GM21528 (cell line): Measurements from ENCODE around the gene POC1A.
"Not testable (repeated sequence)": the region's sequence is repeated elsewhere in the genome, so short reads cannot be mapped to it uniquely, and the experiment has no call there.

Experiments
- ATAC-seq: cut with Tn5 transposase; IDR thresholded peaks from one replicate; pipeline ENCODE4 v1.9.1; 2021; ENCODE audit warnings: mild to moderate bottlenecking, moderate library complexity; ENCODE audit not compliant: unreplicated experiment, low FRiP score

POC1A gene

GRCh38 chr3:52184690-52185089 is 30.5 kb upstream of the POC1A start:
- ATAC-seq, result no peak

GRCh38 chr3:52183786-52184445 is 29.7 kb upstream of the POC1A start:
- no peak for ATAC-seq

GRCh38 chr3:52182691-52183090 is 28.5 kb upstream of the POC1A start:
- ATAC-seq, result no peak

- ATAC-seq, result no peak
Measured at GRCh38 chr3:52182196-52182595, 28.0 kb upstream of the POC1A start.

- ATAC-seq, result no peak
Measured at GRCh38 chr3:52181543-52181942, 27.3 kb upstream of the POC1A start.

- ATAC-seq, result no peak
Measured at GRCh38 chr3:52178537-52178936, 24.3 kb upstream of the POC1A start.

- ATAC-seq, result not testable (repeated sequence)
Measured at GRCh38 chr3:52178126-52178525, 23.9 kb upstream of the POC1A start.

GRCh38 chr3:52177701-52178042 is 23.4 kb upstream of the POC1A start:
- ATAC-seq, result no peak

GRCh38 chr3:52176951-52177700 is 22.9 kb upstream of the POC1A start:
- ATAC-seq, result no peak

- no peak for ATAC-seq
Measured at GRCh38 chr3:52176180-52176752, 22.0 kb upstream of the POC1A start.

- ATAC-seq, result no peak
Measured at GRCh38 chr3:52175416-52176179, 21.4 kb upstream of the POC1A start.

GRCh38 chr3:52174896-52175295 is 20.7 kb upstream of the POC1A start:
- no peak for ATAC-seq

- no peak for ATAC-seq
Measured at GRCh38 chr3:52173101-52173500, 18.9 kb upstream of the POC1A start.

GRCh38 chr3:52172262-52172757 is 18.1 kb upstream of the POC1A start:
- ATAC-seq, result no peak

GRCh38 chr3:52171514-52172261 is 17.5 kb upstream of the POC1A start:
- no peak for ATAC-seq

GRCh38 chr3:52170217-52170616 is 16.0 kb upstream of the POC1A start:
- ATAC-seq, result not testable (repeated sequence)

- ATAC-seq, result no peak
Measured at GRCh38 chr3:52167240-52167639, 13.0 kb upstream of the POC1A start.

- no peak for ATAC-seq
Measured at GRCh38 chr3:52162250-52162872, 8.1 kb upstream of the POC1A start.

- no peak for ATAC-seq
Measured at GRCh38 chr3:52159503-52159902, 5.3 kb upstream of the POC1A start.

GRCh38 chr3:52155912-52156311 is 1.7 kb upstream of the POC1A start:
- no peak for ATAC-seq
